Liver (tissue), 3 donors: ENCODE measurements around the gene RNASE12.

Experiments used
- TAF1 ChIP-seq: conservative IDR thresholded peaks from 2 replicates; pipeline ENCODE4 v1.6.1; 2016; ENCODE audit warnings: antibody characterized with exemption, mild to moderate bottlenecking
- TF ChIP-seq, protein P1 (sequence below): fragments of 150-350 bp; IDR thresholded peaks from 2 replicates; pipeline ENCODE4 v1.5.1; 2017; ENCODE audit warnings: improper control_type of control experiment, low read depth, low read length; ENCODE audit not compliant: missing input control
- TF ChIP-seq, protein P2 (sequence below): IDR thresholded peaks from 2 replicates; pipeline ENCODE4 v1.6.1; 2016; ENCODE audit warnings: antibody characterized with exemption, mild to moderate bottlenecking
- donor health status: healthy.
- donor health status: healthy.

DNA sequence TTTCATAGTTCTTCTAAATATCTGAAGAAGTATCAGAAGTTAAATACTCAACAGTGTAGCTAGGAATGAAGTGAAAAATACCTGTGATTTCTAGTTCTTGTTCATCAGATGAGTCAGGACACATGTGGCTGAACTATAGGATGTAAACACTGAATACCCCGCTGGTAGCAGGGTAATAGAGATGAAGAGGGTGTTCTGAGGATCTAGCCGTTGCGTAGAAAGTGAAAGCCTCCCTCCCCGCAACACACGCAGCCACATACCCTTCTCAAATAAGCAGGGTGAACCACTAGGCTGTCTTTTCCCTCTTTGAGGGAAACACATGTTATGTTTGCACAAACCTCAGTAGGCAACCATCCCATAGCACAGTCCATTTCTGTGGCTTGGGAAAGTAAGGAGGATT, 16.4 kb upstream of the RNASE12 start:
- TF ChIP-seq, protein P1, sequence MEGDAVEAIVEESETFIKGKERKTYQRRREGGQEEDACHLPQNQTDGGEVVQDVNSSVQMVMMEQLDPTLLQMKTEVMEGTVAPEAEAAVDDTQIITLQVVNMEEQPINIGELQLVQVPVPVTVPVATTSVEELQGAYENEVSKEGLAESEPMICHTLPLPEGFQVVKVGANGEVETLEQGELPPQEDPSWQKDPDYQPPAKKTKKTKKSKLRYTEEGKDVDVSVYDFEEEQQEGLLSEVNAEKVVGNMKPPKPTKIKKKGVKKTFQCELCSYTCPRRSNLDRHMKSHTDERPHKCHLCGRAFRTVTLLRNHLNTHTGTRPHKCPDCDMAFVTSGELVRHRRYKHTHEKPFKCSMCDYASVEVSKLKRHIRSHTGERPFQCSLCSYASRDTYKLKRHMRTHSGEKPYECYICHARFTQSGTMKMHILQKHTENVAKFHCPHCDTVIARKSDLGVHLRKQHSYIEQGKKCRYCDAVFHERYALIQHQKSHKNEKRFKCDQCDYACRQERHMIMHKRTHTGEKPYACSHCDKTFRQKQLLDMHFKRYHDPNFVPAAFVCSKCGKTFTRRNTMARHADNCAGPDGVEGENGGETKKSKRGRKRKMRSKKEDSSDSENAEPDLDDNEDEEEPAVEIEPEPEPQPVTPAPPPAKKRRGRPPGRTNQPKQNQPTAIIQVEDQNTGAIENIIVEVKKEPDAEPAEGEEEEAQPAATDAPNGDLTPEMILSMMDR: no peak
- TF ChIP-seq, protein P2, sequence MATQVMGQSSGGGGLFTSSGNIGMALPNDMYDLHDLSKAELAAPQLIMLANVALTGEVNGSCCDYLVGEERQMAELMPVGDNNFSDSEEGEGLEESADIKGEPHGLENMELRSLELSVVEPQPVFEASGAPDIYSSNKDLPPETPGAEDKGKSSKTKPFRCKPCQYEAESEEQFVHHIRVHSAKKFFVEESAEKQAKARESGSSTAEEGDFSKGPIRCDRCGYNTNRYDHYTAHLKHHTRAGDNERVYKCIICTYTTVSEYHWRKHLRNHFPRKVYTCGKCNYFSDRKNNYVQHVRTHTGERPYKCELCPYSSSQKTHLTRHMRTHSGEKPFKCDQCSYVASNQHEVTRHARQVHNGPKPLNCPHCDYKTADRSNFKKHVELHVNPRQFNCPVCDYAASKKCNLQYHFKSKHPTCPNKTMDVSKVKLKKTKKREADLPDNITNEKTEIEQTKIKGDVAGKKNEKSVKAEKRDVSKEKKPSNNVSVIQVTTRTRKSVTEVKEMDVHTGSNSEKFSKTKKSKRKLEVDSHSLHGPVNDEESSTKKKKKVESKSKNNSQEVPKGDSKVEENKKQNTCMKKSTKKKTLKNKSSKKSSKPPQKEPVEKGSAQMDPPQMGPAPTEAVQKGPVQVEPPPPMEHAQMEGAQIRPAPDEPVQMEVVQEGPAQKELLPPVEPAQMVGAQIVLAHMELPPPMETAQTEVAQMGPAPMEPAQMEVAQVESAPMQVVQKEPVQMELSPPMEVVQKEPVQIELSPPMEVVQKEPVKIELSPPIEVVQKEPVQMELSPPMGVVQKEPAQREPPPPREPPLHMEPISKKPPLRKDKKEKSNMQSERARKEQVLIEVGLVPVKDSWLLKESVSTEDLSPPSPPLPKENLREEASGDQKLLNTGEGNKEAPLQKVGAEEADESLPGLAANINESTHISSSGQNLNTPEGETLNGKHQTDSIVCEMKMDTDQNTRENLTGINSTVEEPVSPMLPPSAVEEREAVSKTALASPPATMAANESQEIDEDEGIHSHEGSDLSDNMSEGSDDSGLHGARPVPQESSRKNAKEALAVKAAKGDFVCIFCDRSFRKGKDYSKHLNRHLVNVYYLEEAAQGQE: no peak
- TF ChIP-seq TAF1: no peak
